SK-N-SH treated with all-trans-retinoic acid at 6 μM for 48 hours (cell line): ENCODE results near the gene LRRC56.

Source experiments
- BACH2 ChIP-seq: fragments of 250-450 bp; sonication (Bioruptor Pico); IDR thresholded peaks from 2 replicates; pipeline ENCODE4 v1.9.0; 2021; ENCODE audit warnings: mild to moderate bottlenecking, borderline replicate concordance
- ESRRG ChIP-seq: fragments of 250-450 bp; sonication (Bioruptor Pico); IDR thresholded peaks from 2 replicates; pipeline ENCODE4 v1.6.1; 2021; ENCODE audit warnings: mild to moderate bottlenecking
- PATZ1 ChIP-seq: fragments of 250-450 bp; sonication (Bioruptor Pico); IDR thresholded peaks from 2 replicates; pipeline ENCODE4 v1.8.0; 2020; ENCODE audit warnings: mild to moderate bottlenecking, moderate library complexity, borderline replicate concordance
- RARB ChIP-seq: fragments of 250-450 bp; sonication (Bioruptor Pico); IDR thresholded peaks from 2 replicates; pipeline ENCODE4 v1.8.0; 2021; ENCODE audit warnings: mild to moderate bottlenecking, moderate library complexity
- ZC3H10 ChIP-seq: fragments of 250-450 bp; sonication (Bioruptor Pico); IDR thresholded peaks from 2 replicates; pipeline ENCODE4 v1.5.1; 2021; ENCODE audit warnings: mild to moderate bottlenecking, moderate library complexity
- ZFP3 ChIP-seq: fragments of 250-450 bp; sonication (Bioruptor Pico); IDR thresholded peaks from 2 replicates; pipeline ENCODE4 v1.5.0; 2020; ENCODE audit warnings: mild to moderate bottlenecking, moderate library complexity
- ZFP30 ChIP-seq: fragments of 450-650 bp; formaldehyde crosslinking; IDR thresholded peaks from 2 replicates; pipeline ENCODE4 v1.5.0; 2022; ENCODE audit warnings: mild to moderate bottlenecking, moderate library complexity

GRCh38 chr11:488992-489391, 48.3 kb upstream of the LRRC56 start:
- TF ChIP-seq RARB (CRISPR knock-in tag) (no peak), PATZ1 (CRISPR knock-in tag) (no peak), ZFP30 (CRISPR knock-in tag) (no peak), ESRRG (CRISPR knock-in tag) (no peak), BACH2 (no peak), ZFP3 (CRISPR knock-in tag) (no peak), ZC3H10 (no peak)
